Mesendoderm (in vitro differentiated cells): ENCODE measurements around the gene FLOT1.

Experiments
- DNase-seq: peaks from one replicate; pipeline ENCODE4 v3.0.0; 2013
- H2AK5ac ChIP-seq: 2 replicates; pipeline ENCODE4 v1.6.1; 2013; ENCODE audit warnings: low read length, inconsistent platforms
- H2BK120ac ChIP-seq: 2 replicates; pipeline ENCODE4 v1.6.1; 2013; ENCODE audit warnings: low read depth, mild to moderate bottlenecking, low read length, moderate library complexity, mixed read lengths
- H2BK15ac ChIP-seq: replicated peaks from 2 replicates; pipeline ENCODE4 v1.6.1; 2013; ENCODE audit warnings: low read depth, mild to moderate bottlenecking, moderate library complexity
- H2BK5ac ChIP-seq: 2 replicates; pipeline ENCODE4 v1.6.1; 2013; ENCODE audit warnings: low read length, inconsistent platforms
- H3K18ac ChIP-seq: 2 replicates; pipeline ENCODE4 v1.6.1; 2013; ENCODE audit warnings: mild to moderate bottlenecking, low read length, mixed read lengths
- H3K23ac ChIP-seq: one replicate; pipeline ENCODE4 v1.6.1; 2013; ENCODE audit warnings: low read length
- H3K27ac ChIP-seq: 2 replicates; pipeline ENCODE4 v1.5.1; 2013; ENCODE audit warnings: low read depth, mild to moderate bottlenecking, inconsistent platforms, low read length, moderate library complexity
- H3K27me3 ChIP-seq: 2 replicates; pipeline ENCODE4 v1.6.1; 2013; ENCODE audit warnings: low read length, control low read depth, mild to moderate bottlenecking, inconsistent platforms; ENCODE audit not compliant: insufficient read depth, poor library complexity
- H3K36me3 ChIP-seq: 2 replicates; pipeline ENCODE4 v1.6.1; 2013; ENCODE audit warnings: low read length, inconsistent platforms; ENCODE audit not compliant: control insufficient read depth, insufficient read depth
- H3K4ac ChIP-seq: one replicate; pipeline ENCODE4 v1.6.1; 2013; ENCODE audit warnings: low read depth, mild to moderate bottlenecking, low read length, moderate library complexity
- H3K4me1 ChIP-seq: 2 replicates; pipeline ENCODE4 v1.6.1; 2013; ENCODE audit warnings: low read depth, low read length, inconsistent platforms; ENCODE audit not compliant: control insufficient read depth
- H3K4me2 ChIP-seq: 2 replicates; pipeline ENCODE4 v1.6.1; 2013; ENCODE audit warnings: low read length
- H3K4me3 ChIP-seq: 2 replicates; pipeline ENCODE4 v1.5.1; 2013; ENCODE audit warnings: mild to moderate bottlenecking, low read length
- H3K56ac ChIP-seq: one replicate; pipeline ENCODE4 v1.6.1; 2013; ENCODE audit warnings: low read length
- H3K79me1 ChIP-seq: 2 replicates; pipeline ENCODE4 v1.6.1; 2013; ENCODE audit warnings: low read length, inconsistent platforms
- H3K79me2 ChIP-seq: 2 replicates; pipeline ENCODE4 v1.6.1; 2013; ENCODE audit warnings: mild to moderate bottlenecking, low read length; ENCODE audit not compliant: control insufficient read depth, insufficient read depth
- H3K9ac ChIP-seq: 2 replicates; pipeline ENCODE4 v1.6.1; 2013; ENCODE audit warnings: low read length, inconsistent platforms
- H4K5ac ChIP-seq: one replicate; pipeline ENCODE4 v1.6.1; 2013; ENCODE audit warnings: low read length
- H4K8ac ChIP-seq: one replicate; pipeline ENCODE4 v1.6.1; 2013; ENCODE audit warnings: low read depth, mild to moderate bottlenecking, control low read depth, low read length, moderate library complexity
- WGBS: extraction: QIAGEN DNeasy Blood & Tissue Kit; methylation state at CpG from one replicate; pipeline ENCODE4 v1.1.7; 2013; ENCODE audit warnings: low lambda C conversion rate, missing lambda C conversion rate; ENCODE audit not compliant: insufficient coverage; ENCODE audit errors: extremely low coverage; 5-methylcytosine and 5-hydroxymethylcytosine counted together

The FLOT1 gene

GRCh38 chr6:30730601-30731435 lies 11.7 kb downstream of the FLOT1 start:
- Histone ChIP-seq H3K18ac (no peak overlapping the region), H3K36me3 (peaks cover 6% of the 10 kb centered on the region), H2BK5ac (no peak overlapping the region), H3K27me3 (no peaks in the 10 kb centered on the region), H3K4me3 (no peak overlapping the region), H4K8ac (no peak overlapping the region), H3K4ac (no peak overlapping the region), H3K79me1 (no peaks in the 10 kb centered on the region), H3K4me1 (no peaks in the 10 kb centered on the region), H3K56ac (peak overlapping the region; percentile 11), H4K5ac (no peak overlapping the region), H2AK5ac (no peak overlapping the region), H2BK120ac (no peak overlapping the region), H3K9ac (no peak overlapping the region), H3K23ac (no peak overlapping the region), H3K79me2 (no peaks in the 10 kb centered on the region), H2BK15ac (no peak overlapping the region), H3K4me2 (no peak overlapping the region), H3K27ac (no peak overlapping the region)
- no CpG with 5 or more reads among the region's 30 CpGs for WGBS
- peak; percentile 85 for DNase-seq

GRCh38 chr6:30727920-30728553 lies 14.4 kb downstream of the FLOT1 start:
- no peak overlapping the region for H3K23ac ChIP-seq
- H3K9ac ChIP-seq, result peak overlapping the region; percentile 8
- H2AK5ac ChIP-seq, result no peak overlapping the region
- no peak overlapping the region for H3K4ac ChIP-seq
- no CpG with 5 or more reads among the region's 7 CpGs for WGBS
- peak overlapping the region; percentile 67 for H2BK5ac ChIP-seq
- peak; percentile 78 for DNase-seq
- H3K79me1 ChIP-seq, result no peaks in the 10 kb centered on the region
- no peak overlapping the region for H4K8ac ChIP-seq
- H3K4me2 ChIP-seq, result no peak overlapping the region
- H3K79me2 ChIP-seq, result peaks cover 11% of the 10 kb centered on the region
- H3K36me3 ChIP-seq, result peaks cover 16% of the 10 kb centered on the region
- H3K27me3 ChIP-seq, result no peaks in the 10 kb centered on the region
- H3K56ac ChIP-seq, result peak overlapping the region; percentile 81
- no peak overlapping the region for H4K5ac ChIP-seq
- H2BK120ac ChIP-seq, result no peak overlapping the region
- peak overlapping the region; percentile 3 for H3K27ac ChIP-seq
- no peaks in the 10 kb centered on the region for H3K4me1 ChIP-seq
- H2BK15ac ChIP-seq, result no peak overlapping the region
- no peak overlapping the region for H3K18ac ChIP-seq
- H3K4me3 ChIP-seq, result no peak overlapping the region

DNA sequence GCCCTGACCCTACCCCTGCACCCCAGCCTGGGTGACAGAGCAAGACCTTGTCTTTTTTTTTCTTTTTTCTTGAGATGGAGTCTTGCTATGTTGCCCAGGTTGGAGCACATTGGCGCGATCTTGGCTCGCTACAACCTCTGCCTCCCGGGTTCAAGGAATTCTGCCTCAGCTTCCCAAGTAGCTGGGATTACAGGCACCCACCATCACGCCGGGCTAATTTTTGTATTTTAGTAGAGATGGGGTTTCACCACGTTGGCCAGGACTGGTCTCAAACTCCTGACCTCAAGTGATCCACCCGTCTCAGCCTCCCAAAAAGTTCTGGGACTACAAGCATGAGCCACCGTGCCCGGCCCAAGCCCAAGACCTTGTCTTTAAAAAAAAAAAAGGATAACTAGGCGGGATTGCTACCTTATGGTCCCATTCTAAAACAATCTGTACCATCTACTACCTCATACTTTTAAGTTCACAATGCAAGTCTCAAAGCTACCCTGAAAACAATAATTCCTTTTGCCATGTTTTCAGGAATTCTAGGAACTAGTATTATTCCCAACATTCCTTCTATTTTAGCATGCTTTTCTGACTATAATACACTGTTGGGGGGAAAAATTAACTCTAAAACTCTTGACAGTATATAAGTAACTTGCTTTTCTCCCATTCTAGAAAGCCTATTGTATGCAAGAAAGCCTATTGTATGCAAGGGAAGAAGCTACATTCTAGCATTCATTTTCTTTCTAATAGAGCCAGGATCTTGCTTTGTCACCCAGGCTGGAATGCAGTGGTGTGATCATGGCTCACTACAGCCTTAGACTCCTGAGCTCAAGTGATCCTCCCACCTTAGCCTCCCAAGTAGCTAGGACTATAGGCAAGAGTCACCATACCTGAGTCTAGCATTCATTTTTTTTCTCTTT lies 15.7 kb downstream of the FLOT1 start:
- H3K27ac ChIP-seq, result peak overlapping the region; percentile 53

GRCh38 chr6:30725713-30726505 lies 16.6 kb downstream of the FLOT1 start:
- Histone ChIP-seq H3K4ac (no peak overlapping the region), H2BK5ac (no peak overlapping the region), H3K36me3 (peaks cover 23% of the 10 kb centered on the region), H3K23ac (no peak overlapping the region), H3K27me3 (no peaks in the 10 kb centered on the region), H3K27ac (no peak overlapping the region), H3K56ac (no peak overlapping the region), H4K8ac (no peak overlapping the region), H3K9ac (no peak overlapping the region), H2AK5ac (no peak overlapping the region), H4K5ac (no peak overlapping the region), H3K4me2 (no peak overlapping the region), H3K4me3 (no peak overlapping the region), H3K79me2 (peaks cover 30% of the 10 kb centered on the region), H2BK120ac (no peak overlapping the region), H3K4me1 (no peaks in the 10 kb centered on the region), H3K18ac (no peak overlapping the region), H2BK15ac (no peak overlapping the region), H3K79me1 (no peaks in the 10 kb centered on the region)
- DNase-seq, result peak; percentile 77
- no CpG with 5 or more reads among the region's 3 CpGs for WGBS

More for the DNA sequence above, 15.7 kb downstream of the FLOT1 start:
- H2BK5ac ChIP-seq, result no peak overlapping the region
- H3K4me3 ChIP-seq, result no peak overlapping the region
- peak; percentile 93 for DNase-seq
- no peaks in the 10 kb centered on the region for H3K4me1 ChIP-seq
- H2BK15ac ChIP-seq, result no peak overlapping the region
- no peaks in the 10 kb centered on the region for H3K79me1 ChIP-seq
- H3K9ac ChIP-seq, result no peak overlapping the region
- peaks cover 20% of the 10 kb centered on the region for H3K36me3 ChIP-seq
- H2AK5ac ChIP-seq, result no peak overlapping the region
- H3K23ac ChIP-seq, result no peak overlapping the region
- H3K4ac ChIP-seq, result no peak overlapping the region
- H2BK120ac ChIP-seq, result no peak overlapping the region
- no peaks in the 10 kb centered on the region for H3K27me3 ChIP-seq
- H4K8ac ChIP-seq, result no peak overlapping the region
- H3K18ac ChIP-seq, result no peak overlapping the region
- WGBS, result no CpG with 5 or more reads among the region's 11 CpGs
- no peak overlapping the region for H3K4me2 ChIP-seq
- no peak overlapping the region for H3K56ac ChIP-seq
- H3K79me2 ChIP-seq, result peaks cover 23% of the 10 kb centered on the region
- no peak overlapping the region for H4K5ac ChIP-seq

DNA sequence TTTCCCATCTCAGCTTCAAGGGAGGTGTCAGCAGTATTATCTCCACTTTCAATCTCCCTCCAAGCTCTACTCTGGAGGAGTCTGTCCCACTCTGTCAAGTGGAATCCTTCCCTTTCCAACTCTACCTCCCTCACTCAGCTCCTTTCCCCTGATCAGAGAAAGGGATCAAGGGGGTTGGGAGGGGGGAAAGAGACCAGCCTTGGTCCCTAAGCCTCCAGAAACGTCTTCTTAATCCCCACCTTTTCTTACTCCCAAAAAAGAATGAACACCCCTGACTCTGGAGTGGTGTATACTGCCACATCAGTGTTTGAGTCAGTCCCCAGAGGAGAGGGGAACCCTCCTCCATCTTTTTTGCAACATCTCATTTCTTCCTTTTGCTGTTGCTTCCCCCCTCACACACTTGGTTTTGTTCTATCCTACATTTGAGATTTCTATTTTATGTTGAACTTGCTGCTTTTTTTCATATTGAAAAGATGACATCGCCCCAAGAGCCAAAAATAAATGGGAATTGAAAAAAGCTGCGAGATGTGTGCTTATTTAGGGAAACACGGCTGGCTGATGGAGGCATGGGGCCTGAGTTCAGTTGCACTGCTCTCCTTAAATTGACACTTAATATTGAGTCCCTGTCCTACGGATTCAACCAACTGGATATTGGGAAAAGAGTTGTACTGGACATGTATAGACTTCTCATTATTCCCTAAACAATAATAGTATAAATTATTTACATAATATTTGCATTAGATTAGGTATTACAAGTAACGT lies 17.4 kb downstream of the FLOT1 start:
- no peak overlapping the region for H3K23ac ChIP-seq
- H4K5ac ChIP-seq, result no peak overlapping the region
- no peak overlapping the region for H3K18ac ChIP-seq
- H2BK15ac ChIP-seq, result no peak overlapping the region
- H3K79me2 ChIP-seq, result peaks cover 37% of the 10 kb centered on the region
- H2BK120ac ChIP-seq, result no peak overlapping the region
- no peak overlapping the region for H3K4me3 ChIP-seq
- peaks cover 23% of the 10 kb centered on the region for H3K36me3 ChIP-seq
- H3K9ac ChIP-seq, result no peak overlapping the region
- no peak overlapping the region for H3K4ac ChIP-seq
- H3K4me1 ChIP-seq, result no peaks in the 10 kb centered on the region
- no peak overlapping the region for H2BK5ac ChIP-seq
- H3K27ac ChIP-seq, result no peak overlapping the region
- H3K27me3 ChIP-seq, result no peaks in the 10 kb centered on the region
- H4K8ac ChIP-seq, result no peak overlapping the region
- no peak overlapping the region for H3K4me2 ChIP-seq
- H3K56ac ChIP-seq, result no peak overlapping the region
- DNase-seq, result no peak
- no peaks in the 10 kb centered on the region for H3K79me1 ChIP-seq
- WGBS, result no CpG with 5 or more reads among the region's 6 CpGs
- H2AK5ac ChIP-seq, result no peak overlapping the region
